Hematopoietic multipotent progenitor cell treated with erythropoietin and hydrocortisone succinate and interleukin-3 and kit ligand, for 15 days (in vitro differentiated cells): ENCODE results near the gene ADPGK.
"Not testable (repeated sequence)": the region's sequence is repeated elsewhere in the genome, so short reads cannot be mapped to it uniquely, and the experiment has no call there.

Experiments
- DNase-seq: peaks from one replicate; pipeline ENCODE4 v3.0.0-alpha.2; 2015; ENCODE audit warnings: low spot score

Gene ADPGK

GRCh38 chr15:72783640-72784455 is at the start of gene ADPGK:
Gene ADPGK (minus strand): TSS chr15:72783758. CDS start chr15:72783691, 67 bp downstream.
- DNase-seq = peak; percentile 91

- DNase-seq = no peak
Measured at GRCh38 chr15:72827226-72827625, 43.7 kb upstream of the ADPGK start.

GRCh38 chr15:72826611-72827010 is 43.1 kb upstream of the ADPGK start:
- no peak for DNase-seq

GRCh38 chr15:72825829-72826228 is 42.3 kb upstream of the ADPGK start:
- no peak for DNase-seq

- no peak for DNase-seq
Measured at GRCh38 chr15:72824781-72825180, 41.2 kb upstream of the ADPGK start.

- no peak for DNase-seq
Measured at GRCh38 chr15:72824112-72824511, 40.6 kb upstream of the ADPGK start.

- DNase-seq = no peak
Measured at GRCh38 chr15:72820278-72820677, 36.7 kb upstream of the ADPGK start.

GRCh38 chr15:72818632-72819031 is 35.1 kb upstream of the ADPGK start:
- no peak for DNase-seq

- DNase-seq = no peak
Measured at GRCh38 chr15:72813345-72814004, 29.9 kb upstream of the ADPGK start.

- no peak for DNase-seq
Measured at GRCh38 chr15:72809329-72809728, 25.8 kb upstream of the ADPGK start.

GRCh38 chr15:72807346-72807745 is 23.8 kb upstream of the ADPGK start:
- DNase-seq = not testable (repeated sequence)

- DNase-seq = no peak
Measured at GRCh38 chr15:72803006-72803405, 19.4 kb upstream of the ADPGK start.

- DNase-seq = no peak
Measured at GRCh38 chr15:72801590-72802325, 18.2 kb upstream of the ADPGK start.

GRCh38 chr15:72800833-72801481 is 17.4 kb upstream of the ADPGK start:
- DNase-seq = no peak

- no peak for DNase-seq
Measured at GRCh38 chr15:72797834-72798233, 14.3 kb upstream of the ADPGK start.

GRCh38 chr15:72797338-72797689 is 13.8 kb upstream of the ADPGK start:
- DNase-seq = no peak

GRCh38 chr15:72796515-72797337 is 13.2 kb upstream of the ADPGK start:
- no peak for DNase-seq

GRCh38 chr15:72796210-72796514 is 12.6 kb upstream of the ADPGK start:
- DNase-seq = no peak

GRCh38 chr15:72793766-72794660 is 10.5 kb upstream of the ADPGK start:
- no peak for DNase-seq

GRCh38 chr15:72792431-72792830 is 8.9 kb upstream of the ADPGK start:
- no peak for DNase-seq
